OCI-LY1 (cell line): ENCODE data around the gene LCNL1.

ENCODE experiments used
- H2AFZ ChIP-seq: fragments of 200-600 bp; sonication (generic), shearing (Covaris generic); 2 replicates; pipeline ENCODE4 v1.6.0; 2014; ENCODE audit warnings: antibody characterized with exemption, mild to moderate bottlenecking, low read length
- H3F3A ChIP-seq: fragments of 200-600 bp; sonication (generic), shearing (Covaris generic); 2 replicates; pipeline ENCODE4 v1.6.0; 2014; ENCODE audit warnings: mild to moderate bottlenecking, antibody characterized with exemption, low read length, moderate library complexity; ENCODE audit not compliant: insufficient read depth
- H3K27ac ChIP-seq: fragments of 200-600 bp; sonication (generic); 2 replicates; pipeline ENCODE4 v1.5.1; 2014; ENCODE audit warnings: low read length, mixed run types, mild to moderate bottlenecking, low read depth; ENCODE audit not compliant: poor library complexity, severe bottlenecking
- H3K27me3 ChIP-seq: fragments of 200-600 bp; sonication (generic); 2 replicates; pipeline ENCODE4 v1.6.0; 2014; ENCODE audit warnings: antibody characterized with exemption, mild to moderate bottlenecking, low read length, moderate library complexity; ENCODE audit not compliant: insufficient read depth
- H3K36me3 ChIP-seq: fragments of 200-600 bp; sonication (generic); 2 replicates; pipeline ENCODE4 v1.6.1; 2014; ENCODE audit warnings: mild to moderate bottlenecking, antibody characterized with exemption, low read length, moderate library complexity, mixed read lengths; ENCODE audit not compliant: insufficient read depth
- H3K4me1 ChIP-seq: fragments of 200-600 bp; sonication (generic); 2 replicates; pipeline ENCODE4 v1.5.1; 2014; ENCODE audit warnings: mild to moderate bottlenecking, low read length, moderate library complexity; ENCODE audit not compliant: insufficient read depth, severe bottlenecking
- H3K4me2 ChIP-seq: fragments of 200-600 bp; sonication (generic), shearing (Covaris generic); 2 replicates; pipeline ENCODE4 v1.6.1; 2014; ENCODE audit warnings: low read length
- H3K4me3 ChIP-seq: fragments of 200-600 bp; sonication (generic); 2 replicates; pipeline ENCODE4 v1.5.1; 2014; ENCODE audit warnings: low read length, low read depth, mild to moderate bottlenecking, mixed read lengths; ENCODE audit not compliant: poor library complexity, severe bottlenecking
- H3K79me2 ChIP-seq: fragments of 200-600 bp; shearing (Covaris generic); 2 replicates; pipeline ENCODE4 v1.6.1; 2016; ENCODE audit warnings: mixed run types, low read length, mixed read lengths; ENCODE audit not compliant: insufficient read depth
- H3K9ac ChIP-seq: fragments of 200-600 bp; sonication (generic), shearing (Covaris generic); 2 replicates; pipeline ENCODE4 v1.6.1; 2014; ENCODE audit warnings: mild to moderate bottlenecking, low read length, mixed read lengths
- H3K9me2 ChIP-seq: fragments of 200-600 bp; sonication (generic), shearing (Covaris generic); 2 replicates; pipeline ENCODE4 v1.6.1; 2014; ENCODE audit warnings: low read depth, mild to moderate bottlenecking, low read length, mixed read lengths
- H3K9me3 ChIP-seq: fragments of 200-600 bp; shearing (Covaris generic); 2 replicates; pipeline ENCODE4 v1.6.1; 2014; ENCODE audit warnings: low read length, mixed read lengths
- H4K20me1 ChIP-seq: fragments of 200-600 bp; sonication (generic), shearing (Covaris generic); 2 replicates; pipeline ENCODE4 v1.6.0; 2016; ENCODE audit warnings: mild to moderate bottlenecking, low read length; ENCODE audit not compliant: insufficient read depth
- CTCF ChIP-seq: fragments of 200-600 bp; sonication (generic), shearing (Covaris generic); IDR thresholded peaks from 2 replicates; pipeline ENCODE4 v1.5.1; 2017; ENCODE audit warnings: mild to moderate bottlenecking, antibody characterized with exemption, low read length, moderate library complexity, mixed read lengths
- EZH2 ChIP-seq: fragments of 200-600 bp; sonication (generic), shearing (Covaris generic); IDR thresholded peaks from 2 replicates; pipeline ENCODE4 v1.8.0; 2017; ENCODE audit warnings: borderline replicate concordance, mixed run types, mild to moderate bottlenecking, antibody characterized with exemption, low read length, moderate library complexity, mixed read lengths

The LCNL1 gene

GRCh38 chr9:137014166-137014565, 31.4 kb downstream of the LCNL1 start:
- H3K4me1 ChIP-seq: no peaks in the 10 kb centered on the region
- H3K27ac ChIP-seq: no peak overlapping the region
- no peak overlapping the region for H3K4me2 ChIP-seq
- no peaks in the 10 kb centered on the region for H4K20me1 ChIP-seq
- H3K79me2 ChIP-seq: no peaks in the 10 kb centered on the region
- no peaks in the 10 kb centered on the region for H3K9me3 ChIP-seq
- H3K9ac ChIP-seq: no peak overlapping the region
- H3K36me3 ChIP-seq: no peaks in the 10 kb centered on the region
- H3K9me2 ChIP-seq: no peaks in the 10 kb centered on the region
- TF ChIP-seq CTCF: no peak
- TF ChIP-seq EZH2: no peak
- peaks cover 3% of the 10 kb centered on the region; the same call in 1 of the 2 replicates for H3K27me3 ChIP-seq
- H3F3A ChIP-seq: no peaks in the 10 kb centered on the region
- H3K4me3 ChIP-seq: no peak overlapping the region
- no peak overlapping the region for H2AFZ ChIP-seq

- TF ChIP-seq EZH2: no peak
- TF ChIP-seq CTCF: no peak
- Histone ChIP-seq H3K27me3 (peaks cover 3% of the 10 kb centered on the region; the same call in 1 of the 2 replicates), H3K9me2 (no peaks in the 10 kb centered on the region), H3K9ac (no peak overlapping the region), H2AFZ (no peak overlapping the region), H3K27ac (no peak overlapping the region), H4K20me1 (no peaks in the 10 kb centered on the region), H3K4me2 (no peak overlapping the region), H3K36me3 (no peaks in the 10 kb centered on the region), H3K9me3 (no peaks in the 10 kb centered on the region), H3K4me1 (no peaks in the 10 kb centered on the region), H3K79me2 (no peaks in the 10 kb centered on the region), H3K4me3 (no peak overlapping the region), H3F3A (no peaks in the 10 kb centered on the region)
Observed at GRCh38 chr9:137014776-137015539, 32.2 kb downstream of the LCNL1 start.

- no peak overlapping the region for H3K4me3 ChIP-seq
- no peaks in the 10 kb centered on the region for H3K36me3 ChIP-seq
- no peaks in the 10 kb centered on the region for H3F3A ChIP-seq
- H3K79me2 ChIP-seq: no peaks in the 10 kb centered on the region
- H3K27ac ChIP-seq: no peak overlapping the region
- H3K9me2 ChIP-seq: no peaks in the 10 kb centered on the region
- H2AFZ ChIP-seq: no peak overlapping the region
- H3K4me1 ChIP-seq: no peaks in the 10 kb centered on the region
- H4K20me1 ChIP-seq: no peaks in the 10 kb centered on the region
- TF ChIP-seq EZH2 (no peak), CTCF (no peak)
- H3K9me3 ChIP-seq: no peaks in the 10 kb centered on the region
- peaks cover 3% of the 10 kb centered on the region; the same call in 1 of the 2 replicates for H3K27me3 ChIP-seq
- H3K9ac ChIP-seq: no peak overlapping the region
- H3K4me2 ChIP-seq: no peak overlapping the region
Observed at GRCh38 chr9:137015540-137015930, 32.7 kb downstream of the LCNL1 start.
